ENCODE results near the gene ESPL1.
A peak's percentile ranks its signal among the peaks of the same experiment; 100 is the strongest.

Gene ESPL1

GRCh38 chr12:53267306-53267998, 647 bp upstream of the ESPL1 start:
- no peaks in the 10 kb centered on the region for H3K9me3 ChIP-seq (ENCODE audit: control insufficient read depth, low read length)
- no peaks in the 10 kb centered on the region for H3K27me3 ChIP-seq (ENCODE audit: control insufficient read depth, insufficient read depth, low read length)
- TF ChIP-seq CTCF (IDR thresholded peaks at IDR 0.05): no peak
- H3K36me3 ChIP-seq (ENCODE audit: control insufficient read depth, insufficient read depth, low read length): no peaks in the 10 kb centered on the region
- no peaks in the 10 kb centered on the region for H3K79me2 ChIP-seq
- H3K4me1 ChIP-seq: no peaks in the 10 kb centered on the region
- H2AFZ ChIP-seq: peak overlapping the region; percentile 81
- H3K27ac ChIP-seq: no peak overlapping the region
- H3K9ac ChIP-seq: no peak overlapping the region
- peak overlapping the region; percentile 59 for H3K4me3 ChIP-seq (ENCODE audit: low read depth, low read length)
- peak overlapping the region; percentile 97 for H3K4me2 ChIP-seq (ENCODE audit: low read length)

- Histone ChIP-seq H3K4me1 (no peaks in the 10 kb centered on the region), H3K4me3 (ENCODE audit: low read depth, low read length) (peak overlapping the region; percentile 59), H3K27ac (no peak overlapping the region), H3K79me2 (no peaks in the 10 kb centered on the region), H3K4me2 (ENCODE audit: low read length) (peak overlapping the region; percentile 97), H3K9me3 (ENCODE audit: control insufficient read depth, low read length) (no peaks in the 10 kb centered on the region), H3K36me3 (ENCODE audit: control insufficient read depth, insufficient read depth, low read length) (no peaks in the 10 kb centered on the region), H3K27me3 (ENCODE audit: control insufficient read depth, insufficient read depth, low read length) (no peaks in the 10 kb centered on the region), H2AFZ (peak overlapping the region; percentile 81), H3K9ac (no peak overlapping the region)
- no peak for TF ChIP-seq CTCF (IDR thresholded peaks at IDR 0.05)
These were observed 797 bp downstream of the ESPL1 start for GRCh38 chr12:53268630-53269562.

- H3K4me2 ChIP-seq (ENCODE audit: low read length): no peak overlapping the region
- no peak overlapping the region for H3K27ac ChIP-seq
- no peak overlapping the region for H2AFZ ChIP-seq
- no peaks in the 10 kb centered on the region for H3K27me3 ChIP-seq (ENCODE audit: control insufficient read depth, insufficient read depth, low read length)
- H3K4me1 ChIP-seq: no peaks in the 10 kb centered on the region
- no peaks in the 10 kb centered on the region for H3K36me3 ChIP-seq (ENCODE audit: control insufficient read depth, insufficient read depth, low read length)
- TF ChIP-seq CTCF (IDR thresholded peaks at IDR 0.05): no peak
- H3K9me3 ChIP-seq (ENCODE audit: control insufficient read depth, low read length): no peaks in the 10 kb centered on the region
- H3K9ac ChIP-seq: no peak overlapping the region
- no peaks in the 10 kb centered on the region for H3K79me2 ChIP-seq
- H3K4me3 ChIP-seq (ENCODE audit: low read depth, low read length): no peak overlapping the region
These were observed 6.3 kb downstream of the ESPL1 start for GRCh38 chr12:53274445-53274844.

GRCh38 chr12:53276511-53276910, 8.4 kb downstream of the ESPL1 start:
- no peaks in the 10 kb centered on the region for H3K4me1 ChIP-seq
- no peak overlapping the region for H3K9ac ChIP-seq
- no peaks in the 10 kb centered on the region for H3K9me3 ChIP-seq (ENCODE audit: control insufficient read depth, low read length)
- no peak overlapping the region for H3K27ac ChIP-seq
- no peaks in the 10 kb centered on the region for H3K79me2 ChIP-seq
- H3K4me2 ChIP-seq (ENCODE audit: low read length): no peak overlapping the region
- no peak for TF ChIP-seq CTCF (IDR thresholded peaks at IDR 0.05)
- no peak overlapping the region for H3K4me3 ChIP-seq (ENCODE audit: low read depth, low read length)
- H2AFZ ChIP-seq: no peak overlapping the region
- no peaks in the 10 kb centered on the region for H3K36me3 ChIP-seq (ENCODE audit: control insufficient read depth, insufficient read depth, low read length)
- no peaks in the 10 kb centered on the region for H3K27me3 ChIP-seq (ENCODE audit: control insufficient read depth, insufficient read depth, low read length)

All from parathyroid adenoma (tissue), 2 donors.